Measurements from ENCODE around the gene RAD51B. TPM values are rescaled to one million over a fixed set of nuclear protein-coding genes. Genes with fewer than 3 reads are reported as not detected.

The RAD51B gene
- total and polyA plus RNA-seq, 2 of the 13 experiments (the other 11 are each of a cell fraction or from before 2014, with no cell fraction given): 7.0 to 9.5 TPM

GRCh38 chr14:68278576-68279436, 459.2 kb downstream of the RAD51B start (continued):
- peak; percentile 68 for TF ChIP-seq HNF1A (IDR thresholded peaks at IDR 0.05; ENCODE audit: low read depth)
- peak; percentile 62; the same call in 1 of the 2 replicates for TF ChIP-seq HNF1A (CRISPR knock-in tag; IDR thresholded peaks at IDR 0.05; ENCODE audit: borderline replicate concordance)
- TF ChIP-seq ZFP82 (CRISPR knock-in tag; IDR thresholded peaks at IDR 0.05; ENCODE audit: borderline replicate concordance): no peak
- TF ChIP-seq CREM (IDR thresholded peaks at IDR 0.05): peak; percentile 44; the same call in 1 of the 2 replicates
- TF ChIP-seq CREM (CRISPR knock-in tag; IDR thresholded peaks at IDR 0.05): no peak
- peak; percentile 59; the same call in 1 of the 2 replicates for TF ChIP-seq NCOA2 (CRISPR knock-in tag; IDR thresholded peaks at IDR 0.05)
- TF ChIP-seq CEBPG (CRISPR knock-in tag; IDR thresholded peaks at IDR 0.05): 0 out of 2 replicates have a peak, but pooled peaks have one; percentile 11
- 0 out of 2 replicates have a peak, but pooled peaks have one; percentile 38 for TF ChIP-seq DMAP1 (CRISPR knock-in tag; IDR thresholded peaks at IDR 0.05)
- TF ChIP-seq PHB2 (IDR thresholded peaks at IDR 0.05; ENCODE audit: partially characterized antibody): no peak
- TF ChIP-seq ZNF383 (CRISPR knock-in tag; IDR thresholded peaks at IDR 0.05; ENCODE audit: borderline replicate concordance): no peak
- peak; percentile 52; the same call in 1 of the 2 replicates for TF ChIP-seq ZNF644 (CRISPR knock-in tag; IDR thresholded peaks at IDR 0.05; ENCODE audit: low read depth)
- TF ChIP-seq MAFK (conservative IDR thresholded peaks at IDR 0.05 in 1 of 2, IDR thresholded peaks at IDR 0.05 in 1 of 2; ENCODE audit: low read length in 2 of 2): 0 out of 4 replicates have a peak, but pooled peaks of 1 of the 2 experiments have one; percentile 25
- no peak for TF ChIP-seq ZBTB49 (CRISPR knock-in tag; IDR thresholded peaks at IDR 0.05; ENCODE audit: borderline replicate concordance)
- TF ChIP-seq CHD2 (IDR thresholded peaks at IDR 0.05; ENCODE audit: low read depth, low read length): no peak
- TF ChIP-seq FOSL2 (CRISPR knock-in tag; IDR thresholded peaks at IDR 0.05): peak; percentile 44
- no peak for TF ChIP-seq FOXA1 (IDR thresholded peaks at IDR 0.05)
- TF ChIP-seq FOXA1 (CRISPR knock-in tag; IDR thresholded peaks at IDR 0.05): peak; percentile 71
- TF ChIP-seq NFE2 (CRISPR knock-in tag; IDR thresholded peaks at IDR 0.05): peak; percentile 66; the same call in 1 of the 2 replicates
- peak; percentile 32; the same call in 1 of the 2 replicates for TF ChIP-seq HNF4A (CRISPR knock-in tag; IDR thresholded peaks at IDR 0.05)
- TF ChIP-seq TEF (CRISPR knock-in tag; IDR thresholded peaks at IDR 0.05): no peak

Measured in HepG2 (cell line).